ENCODE results near the gene IGSF9B. TPM values are rescaled to one million over a fixed set of nuclear protein-coding genes. Genes with fewer than 3 reads are reported as not detected.

IGSF9B gene
- total RNA-seq, 1 experiment from 2014 or later, result 10.1 TPM

DNA sequence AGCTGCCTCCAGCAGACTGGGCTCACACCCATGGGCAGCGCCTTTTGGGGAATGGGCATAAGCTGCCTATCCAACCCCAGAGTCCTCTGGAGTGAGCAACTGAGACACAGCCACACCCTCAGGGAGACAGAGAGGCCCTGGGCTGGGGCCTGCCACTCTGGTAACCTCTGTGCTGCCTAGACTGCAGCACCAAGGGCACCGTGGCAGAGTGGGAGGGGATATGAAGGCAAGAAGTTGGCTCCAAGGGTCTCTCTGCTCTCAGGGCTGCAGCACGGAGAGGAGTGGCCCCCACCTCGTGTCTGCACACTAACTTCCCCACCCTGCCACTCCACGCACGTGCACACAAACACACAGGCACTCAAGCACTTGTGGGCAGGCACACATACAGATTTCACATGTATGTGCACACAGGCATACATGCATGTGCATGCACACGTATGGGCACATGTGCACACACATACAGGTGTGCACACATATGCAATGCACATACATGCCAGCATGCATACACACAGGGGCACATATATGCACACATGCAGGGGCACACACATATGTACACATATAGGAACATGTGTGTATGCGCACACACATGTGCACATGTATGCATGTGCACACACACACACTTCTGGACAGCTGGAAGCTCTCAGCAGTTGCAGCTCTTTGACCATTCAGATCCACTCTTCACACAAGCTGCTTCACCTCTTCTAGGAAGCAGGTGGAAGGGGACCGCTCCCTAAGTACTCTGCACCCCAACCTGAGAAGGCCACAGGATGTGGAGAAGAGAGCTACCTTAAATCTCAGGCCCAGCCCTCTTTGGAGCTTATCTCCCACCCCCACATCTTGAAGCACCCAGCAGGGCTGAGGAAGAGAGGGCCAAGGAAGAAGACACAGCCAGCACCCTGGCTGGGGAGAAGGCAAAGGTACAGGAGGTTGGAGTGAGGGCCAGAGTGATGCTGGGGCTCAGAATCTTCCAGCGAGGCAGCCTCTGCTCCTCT lies 4.3 kb downstream of the IGSF9B start:
- Histone ChIP-seq H3K27me3 (replicated peaks; ENCODE audit: insufficient read depth, low read depth, low read length, poor library complexity) (peaks cover 28% of the 10 kb centered on the region), H3K27ac (ENCODE audit: low read depth, low read length, poor library complexity, severe bottlenecking) (no peak overlapping the region), H3K36me3 (ENCODE audit: insufficient read depth, low read length, poor library complexity, severe bottlenecking) (no peaks in the 10 kb centered on the region), H3K4me1 (ENCODE audit: insufficient read depth, low read length, poor library complexity, severe bottlenecking) (peaks cover 43% of the 10 kb centered on the region), H3K9me3 (ENCODE audit: low read depth, low read length, poor library complexity, severe bottlenecking) (no peaks in the 10 kb centered on the region), H3K4me3 (ENCODE audit: low read depth, low read length, poor library complexity, severe bottlenecking) (no peak overlapping the region)
- TF ChIP-seq, protein P1, sequence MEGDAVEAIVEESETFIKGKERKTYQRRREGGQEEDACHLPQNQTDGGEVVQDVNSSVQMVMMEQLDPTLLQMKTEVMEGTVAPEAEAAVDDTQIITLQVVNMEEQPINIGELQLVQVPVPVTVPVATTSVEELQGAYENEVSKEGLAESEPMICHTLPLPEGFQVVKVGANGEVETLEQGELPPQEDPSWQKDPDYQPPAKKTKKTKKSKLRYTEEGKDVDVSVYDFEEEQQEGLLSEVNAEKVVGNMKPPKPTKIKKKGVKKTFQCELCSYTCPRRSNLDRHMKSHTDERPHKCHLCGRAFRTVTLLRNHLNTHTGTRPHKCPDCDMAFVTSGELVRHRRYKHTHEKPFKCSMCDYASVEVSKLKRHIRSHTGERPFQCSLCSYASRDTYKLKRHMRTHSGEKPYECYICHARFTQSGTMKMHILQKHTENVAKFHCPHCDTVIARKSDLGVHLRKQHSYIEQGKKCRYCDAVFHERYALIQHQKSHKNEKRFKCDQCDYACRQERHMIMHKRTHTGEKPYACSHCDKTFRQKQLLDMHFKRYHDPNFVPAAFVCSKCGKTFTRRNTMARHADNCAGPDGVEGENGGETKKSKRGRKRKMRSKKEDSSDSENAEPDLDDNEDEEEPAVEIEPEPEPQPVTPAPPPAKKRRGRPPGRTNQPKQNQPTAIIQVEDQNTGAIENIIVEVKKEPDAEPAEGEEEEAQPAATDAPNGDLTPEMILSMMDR (conservative IDR thresholded peaks at IDR 0.05; ENCODE audit: low read depth, low read length), result no peak
- no peak for TF ChIP-seq EZH2 (IDR thresholded peaks at IDR 0.05; ENCODE audit: borderline replicate concordance, low read depth, low read length, poor library complexity, severe bottlenecking)
- CTCF ChIA-PET, result no interaction called here
- BruUV-seq (replicated peaks), result no TSS peak
- POLR2A ChIA-PET (ENCODE audit: low non-redundant PET), result no interaction called here
- DNase-seq (ENCODE audit: low spot score), result no peak
- intact Hi-C loops (cut with micrococcal nuclease; ENCODE audit: unreplicated experiment), result no loop called here

DNA sequence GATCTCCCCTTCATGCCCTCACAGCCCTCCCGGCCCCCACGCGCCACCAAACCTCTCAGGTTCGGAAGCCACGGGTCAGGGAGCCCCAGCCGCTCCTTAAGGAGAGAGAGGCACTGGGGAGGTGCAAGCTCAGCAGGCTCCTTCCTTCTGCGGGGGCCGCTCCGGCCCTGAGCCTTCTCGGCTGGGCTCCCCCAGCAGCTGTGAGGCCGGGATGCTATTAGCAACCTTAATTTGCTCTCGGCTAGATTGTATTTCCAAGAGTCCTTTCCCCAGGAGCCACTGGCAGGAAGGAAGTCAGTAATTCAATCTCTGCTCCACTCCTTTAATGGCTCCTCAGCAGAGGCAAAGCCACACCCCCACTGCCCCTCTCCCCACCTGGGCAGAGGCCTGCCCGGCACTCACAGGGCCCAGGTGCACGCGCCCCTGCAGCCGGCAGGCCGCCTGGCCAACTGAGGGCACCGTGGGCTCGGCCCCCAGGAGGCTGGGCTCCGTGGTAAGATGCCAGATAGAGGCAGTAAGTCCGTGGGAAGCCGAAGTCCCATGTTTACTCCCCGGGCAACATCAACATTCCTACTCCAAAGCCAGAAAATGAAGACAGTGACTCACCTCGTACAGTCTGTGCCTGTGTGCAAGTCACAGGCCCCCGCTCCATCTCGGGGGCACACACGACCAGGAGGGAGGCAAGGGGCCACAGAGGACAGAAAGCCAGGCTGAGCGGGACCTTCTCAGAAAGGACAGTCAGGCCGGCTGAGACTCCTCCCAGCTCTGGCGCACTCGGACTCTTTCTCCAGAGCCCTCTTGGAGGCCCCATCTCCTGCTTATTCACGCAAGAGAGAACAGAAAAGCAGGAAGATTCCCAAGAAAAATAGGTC lies 5.2 kb downstream of the IGSF9B start:
- H3K4me3 ChIP-seq (ENCODE audit: low read depth, low read length, poor library complexity, severe bottlenecking), result peak overlapping the region; percentile 26
- H3K27ac ChIP-seq (ENCODE audit: low read depth, low read length, poor library complexity, severe bottlenecking), result peak overlapping the region; percentile 60
- ChIA-PET CTCF (no interaction called here), POLR2A (ENCODE audit: low non-redundant PET) (no interaction called here)
- peaks cover 28% of the 10 kb centered on the region for H3K27me3 ChIP-seq (replicated peaks; ENCODE audit: insufficient read depth, low read depth, low read length, poor library complexity)
- H3K9me3 ChIP-seq (ENCODE audit: low read depth, low read length, poor library complexity, severe bottlenecking), result no peaks in the 10 kb centered on the region
- DNase-seq (ENCODE audit: low spot score), result peak; percentile 70
- no TSS peak for BruUV-seq (replicated peaks)
- no peak for TF ChIP-seq EZH2 (IDR thresholded peaks at IDR 0.05; ENCODE audit: borderline replicate concordance, low read depth, low read length, poor library complexity, severe bottlenecking)
- TF ChIP-seq, protein P1 (conservative IDR thresholded peaks at IDR 0.05; ENCODE audit: low read depth, low read length), result no peak
- intact Hi-C loops (cut with micrococcal nuclease; ENCODE audit: unreplicated experiment), result no loop called here
- H3K4me1 ChIP-seq (ENCODE audit: insufficient read depth, low read length, poor library complexity, severe bottlenecking), result peaks cover 51% of the 10 kb centered on the region
- no peaks in the 10 kb centered on the region for H3K36me3 ChIP-seq (ENCODE audit: insufficient read depth, low read length, poor library complexity, severe bottlenecking)

DNA sequence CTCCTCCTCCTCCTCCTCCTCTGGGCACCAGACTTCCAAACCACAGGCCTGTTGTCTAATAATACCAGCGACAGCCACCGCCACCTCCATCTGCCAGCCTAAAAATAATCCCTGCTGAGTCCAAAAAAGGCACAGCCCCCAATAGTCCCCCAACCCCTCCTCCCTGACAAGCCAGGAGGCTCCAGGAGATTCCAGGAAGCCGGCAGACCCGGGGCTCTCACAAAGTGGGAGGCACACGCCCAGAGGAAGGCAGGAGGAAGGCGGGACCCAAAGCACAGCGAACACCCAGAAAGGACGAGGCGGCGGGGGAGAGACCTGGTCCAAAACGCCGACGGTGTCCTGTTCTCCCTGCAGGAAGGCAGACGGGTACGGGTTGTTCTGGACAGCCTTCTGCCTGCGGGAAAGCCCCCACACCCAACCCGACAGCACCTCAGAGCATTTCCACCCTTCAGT lies 5.9 kb downstream of the IGSF9B start:
- POLR2A ChIA-PET (ENCODE audit: low non-redundant PET), result no interaction called here
- peak overlapping the region; percentile 60 for H3K27ac ChIP-seq (ENCODE audit: low read depth, low read length, poor library complexity, severe bottlenecking)
- no peak for TF ChIP-seq EZH2 (IDR thresholded peaks at IDR 0.05; ENCODE audit: borderline replicate concordance, low read depth, low read length, poor library complexity, severe bottlenecking)
- TF ChIP-seq, protein P1 (conservative IDR thresholded peaks at IDR 0.05; ENCODE audit: low read depth, low read length), result no peak
- DNase-seq (ENCODE audit: low spot score), result peak; percentile 41
- BruUV-seq (replicated peaks), result no TSS peak
- H3K4me3 ChIP-seq (ENCODE audit: low read depth, low read length, poor library complexity, severe bottlenecking), result peak overlapping the region; percentile 26
- peaks cover 55% of the 10 kb centered on the region for H3K4me1 ChIP-seq (ENCODE audit: insufficient read depth, low read length, poor library complexity, severe bottlenecking)
- no peaks in the 10 kb centered on the region for H3K9me3 ChIP-seq (ENCODE audit: low read depth, low read length, poor library complexity, severe bottlenecking)
- CTCF ChIA-PET, result no interaction called here
- intact Hi-C loops (cut with micrococcal nuclease; ENCODE audit: unreplicated experiment), result no loop called here
- H3K27me3 ChIP-seq (replicated peaks; ENCODE audit: insufficient read depth, low read depth, low read length, poor library complexity), result peaks cover 25% of the 10 kb centered on the region
- no peaks in the 10 kb centered on the region for H3K36me3 ChIP-seq (ENCODE audit: insufficient read depth, low read length, poor library complexity, severe bottlenecking)
